ENCODE results near the gene RPL35.
"Not testable (repeated sequence)": the region's sequence is repeated elsewhere in the genome, so short reads cannot be mapped to it uniquely, and the experiment has no call there.

RPL35 gene

DNA sequence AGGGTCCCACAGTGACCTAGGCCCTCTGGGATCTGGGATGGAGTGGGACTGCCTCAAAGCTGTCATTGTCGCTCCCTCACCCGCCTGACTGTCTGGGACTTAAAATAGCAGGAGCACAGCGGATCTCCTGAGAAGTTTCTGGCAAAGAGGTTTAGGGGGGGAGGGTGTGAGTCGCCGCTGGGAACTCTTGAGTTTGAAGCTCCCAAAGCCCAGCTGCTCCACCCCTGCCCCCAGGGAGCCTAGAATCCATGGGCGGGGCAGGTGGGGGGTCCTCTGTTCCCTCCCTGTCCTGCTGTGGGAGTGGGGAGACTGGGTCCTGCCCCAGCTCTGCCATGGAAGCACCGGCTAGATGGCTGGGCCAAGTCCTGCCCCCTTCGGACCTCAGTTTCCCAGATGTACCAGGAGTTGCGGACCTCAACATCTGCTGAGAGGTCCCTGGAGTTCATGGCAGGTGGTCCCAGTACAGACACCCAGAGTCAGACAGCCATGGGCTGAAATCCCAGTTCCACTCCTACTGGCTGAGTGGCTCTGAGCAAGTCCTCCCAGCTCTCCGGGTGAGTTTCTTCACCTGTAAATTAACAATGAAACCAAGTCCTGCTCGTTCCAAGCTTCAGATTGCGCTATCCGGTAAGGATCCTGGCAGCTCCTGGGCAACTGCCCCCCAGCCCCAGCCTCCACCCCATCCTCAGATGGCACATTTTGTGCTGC, 9.5 kb downstream of the RPL35 start:
- DNase-seq, result no peak

DNA sequence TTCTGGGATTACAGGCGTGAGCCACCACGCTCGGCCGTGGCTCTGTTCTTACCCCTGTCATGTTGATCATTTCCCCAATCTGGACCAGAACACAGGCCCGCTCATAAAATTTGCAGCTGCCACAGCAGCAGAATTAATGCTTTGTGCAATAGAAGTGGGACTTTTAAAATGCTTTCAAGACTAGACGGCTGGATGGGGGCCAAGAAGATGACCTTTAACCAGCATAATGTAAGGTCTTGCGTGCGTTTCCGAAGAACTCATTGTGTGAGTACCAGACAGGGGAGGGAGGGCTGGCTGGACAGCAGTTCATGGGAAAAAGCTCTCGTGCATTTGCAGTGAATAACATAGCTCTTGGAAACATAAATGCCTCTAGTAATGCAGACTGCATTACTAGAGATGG, 12.0 kb downstream of the RPL35 start:
- DNase-seq, result peak; percentile 59

DNA sequence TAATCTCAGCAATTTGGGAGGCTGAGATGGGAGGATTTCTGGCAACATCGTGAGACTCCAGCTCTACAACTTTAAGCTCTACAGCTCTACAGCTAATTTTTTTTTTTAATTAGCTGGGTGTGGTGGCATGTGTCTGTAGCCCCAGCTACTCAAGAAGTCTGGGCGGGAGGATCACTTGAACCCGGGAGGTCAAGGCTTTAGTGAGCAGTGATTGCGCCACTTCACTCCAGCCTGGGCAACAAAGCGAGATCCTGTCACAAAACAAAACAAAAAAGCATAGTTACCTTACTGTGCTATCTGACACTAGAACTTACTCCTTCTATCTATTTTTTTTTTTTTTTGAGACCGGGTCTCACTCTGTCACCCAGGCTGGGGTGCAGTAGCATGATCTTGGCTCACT, 14.8 kb downstream of the RPL35 start:
- DNase-seq, result no peak

DNA sequence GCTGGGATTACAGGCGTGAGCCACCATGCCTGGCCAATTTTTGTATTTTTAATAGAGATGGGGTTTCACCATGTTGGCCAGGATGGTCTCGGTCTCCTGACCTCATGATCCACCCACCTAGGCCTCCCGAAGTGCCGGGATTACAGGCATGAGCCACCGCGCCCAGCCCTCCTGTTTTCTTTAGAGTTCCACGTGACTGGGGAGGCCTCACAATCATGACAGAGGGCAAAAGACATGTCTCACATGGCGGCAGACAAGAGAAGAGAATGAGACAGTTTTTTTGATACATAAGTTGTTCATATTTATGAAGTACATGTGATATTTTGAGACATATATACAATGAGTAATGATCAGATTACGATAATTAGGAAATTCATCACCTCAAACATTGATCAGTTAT, 15.3 kb downstream of the RPL35 start:
- DNase-seq, result not testable (repeated sequence)

DNA sequence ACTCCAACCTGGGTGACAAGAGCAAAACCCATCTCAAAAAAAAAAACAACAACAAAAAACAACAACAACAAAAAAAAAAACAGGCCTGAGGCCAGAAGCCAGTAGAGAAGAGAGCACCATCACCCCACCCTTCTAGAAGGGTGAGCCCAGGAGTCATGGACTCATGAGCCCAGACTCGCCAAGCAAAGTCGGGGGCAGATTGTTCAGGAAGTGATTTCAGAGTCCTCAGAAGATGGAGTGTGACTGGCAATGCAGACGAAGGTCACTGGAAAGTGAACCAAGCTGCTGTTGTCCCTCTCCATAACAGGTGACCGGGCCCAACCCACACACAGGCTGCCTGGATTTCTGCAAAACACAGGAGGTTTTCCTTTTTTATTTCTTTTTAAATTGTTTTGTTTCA, 17.5 kb downstream of the RPL35 start:
- no peak for DNase-seq

DNA sequence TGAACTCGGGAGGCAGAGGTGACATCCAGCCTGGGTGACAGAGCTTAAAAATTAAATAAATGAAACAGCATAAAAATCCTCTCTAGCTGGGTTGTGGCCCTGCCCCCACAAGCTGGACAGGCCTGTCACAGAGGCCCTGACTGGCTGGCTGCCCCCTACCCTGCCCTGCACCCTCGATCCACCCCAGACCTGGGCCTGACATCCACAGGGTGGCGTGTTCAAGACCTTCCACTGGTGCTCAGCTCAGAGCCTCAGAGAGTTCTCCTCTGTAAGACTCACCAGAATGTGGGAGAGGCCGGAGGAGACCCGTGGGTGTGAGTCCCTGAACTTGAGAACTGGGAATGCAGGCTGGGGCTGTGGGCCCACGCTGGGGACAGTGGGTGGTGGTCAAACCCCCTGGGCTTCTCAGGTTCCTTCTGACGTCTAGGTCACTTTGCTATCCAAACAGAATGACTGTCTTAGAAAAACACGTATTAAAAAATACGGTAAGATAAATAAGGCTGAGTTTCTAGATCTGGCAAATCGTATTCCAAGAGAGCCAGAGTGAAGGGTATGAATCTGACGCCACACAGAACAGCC, 18.2 kb downstream of the RPL35 start:
- no peak for DNase-seq

DNA sequence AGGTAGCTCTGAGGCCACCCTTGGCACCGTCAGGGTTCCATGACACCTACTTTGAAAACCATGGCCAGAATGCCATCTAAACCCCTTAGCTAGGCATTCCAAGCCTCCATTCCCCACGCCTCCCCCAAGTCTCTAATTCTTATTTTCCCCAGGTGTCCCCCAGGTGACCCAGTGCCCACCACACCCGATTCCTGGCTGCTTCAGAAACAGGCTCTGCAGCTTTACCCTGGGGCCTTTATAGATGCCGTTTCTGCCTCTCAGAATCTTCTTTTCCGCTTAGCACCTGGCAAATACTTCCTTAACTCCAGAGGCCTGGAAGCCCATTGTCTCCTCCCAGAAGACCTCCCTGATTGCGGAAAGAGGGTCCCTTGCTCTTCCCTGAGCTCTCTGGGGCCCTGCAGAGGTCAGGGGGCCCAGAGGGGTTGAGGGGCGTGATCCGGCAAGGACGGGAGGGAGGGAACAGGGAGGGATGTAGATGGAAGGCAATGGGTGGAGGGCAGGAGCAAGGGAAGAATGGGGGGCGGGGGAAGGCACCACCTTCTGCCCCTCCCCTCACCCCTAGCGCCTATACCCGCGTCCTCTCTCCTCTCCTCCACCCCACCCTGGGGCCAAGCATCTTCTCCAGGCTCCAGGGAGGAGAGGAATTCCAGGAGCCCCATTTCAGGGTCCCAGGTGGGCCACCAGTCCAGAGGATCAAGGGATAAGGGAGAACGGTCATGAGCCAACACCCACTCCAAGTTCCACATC, 20.5 kb downstream of the RPL35 start:
- DNase-seq, result no peak

DNA sequence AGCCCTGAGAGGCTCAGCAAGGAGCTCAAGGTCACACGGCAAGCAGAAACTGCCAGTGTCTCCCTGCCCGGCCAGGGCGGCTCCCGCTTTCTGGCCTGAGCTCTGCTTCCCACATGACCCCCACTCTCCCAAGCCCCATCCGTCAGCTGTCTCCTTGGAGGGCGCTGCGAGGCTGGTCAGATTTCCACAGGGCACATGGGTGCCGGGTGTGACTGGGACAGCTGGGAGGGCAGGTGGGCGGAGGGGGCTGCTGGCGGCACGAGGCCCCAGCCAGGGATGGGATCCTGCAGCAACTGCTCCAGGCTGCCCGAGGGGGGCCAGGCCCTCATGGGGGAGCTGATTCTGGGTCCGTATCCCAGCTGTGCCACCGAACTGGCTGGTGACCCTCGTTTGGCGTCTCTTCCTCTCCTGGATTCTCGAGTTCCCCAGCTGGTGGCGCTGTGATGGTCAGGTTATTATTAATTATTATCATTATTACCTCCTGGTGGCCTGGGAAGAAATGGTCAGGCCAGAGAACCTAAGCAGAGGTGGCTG, 21.4 kb downstream of the RPL35 start:
- no peak for DNase-seq

DNA sequence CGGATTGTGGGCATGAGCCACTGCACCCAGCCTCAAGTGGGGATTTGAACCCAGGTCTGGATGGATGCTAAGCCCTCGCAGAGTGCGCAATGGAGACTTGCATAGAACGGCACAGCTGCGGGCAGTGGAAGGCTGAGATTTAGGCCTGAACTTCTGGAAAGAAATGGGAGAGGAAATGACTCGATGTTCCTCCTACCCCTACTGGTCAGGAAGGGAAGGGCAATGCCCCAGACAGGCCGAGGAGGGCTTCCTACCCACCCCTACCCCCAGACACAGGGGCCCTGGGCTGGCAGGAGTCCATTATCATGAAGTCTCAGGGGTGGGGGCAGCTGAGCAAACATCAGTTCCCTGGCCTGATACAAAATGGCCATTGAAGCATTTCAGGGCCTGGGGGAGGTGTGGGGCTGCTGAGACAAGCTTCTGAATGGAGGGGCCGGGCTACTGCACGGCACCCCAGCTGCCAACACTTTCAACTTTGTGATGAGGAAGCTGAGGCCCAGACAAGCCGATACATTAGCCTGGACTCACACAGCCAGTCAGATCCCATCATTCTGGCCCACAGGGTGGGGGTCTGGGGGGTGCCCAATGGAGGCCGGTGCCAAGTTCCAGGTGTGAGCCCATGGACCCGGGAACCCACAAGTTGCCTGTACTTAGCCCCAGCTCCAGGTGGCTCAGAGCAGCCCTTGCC, 22.0 kb downstream of the RPL35 start:
- DNase-seq, result peak; percentile 70

DNA sequence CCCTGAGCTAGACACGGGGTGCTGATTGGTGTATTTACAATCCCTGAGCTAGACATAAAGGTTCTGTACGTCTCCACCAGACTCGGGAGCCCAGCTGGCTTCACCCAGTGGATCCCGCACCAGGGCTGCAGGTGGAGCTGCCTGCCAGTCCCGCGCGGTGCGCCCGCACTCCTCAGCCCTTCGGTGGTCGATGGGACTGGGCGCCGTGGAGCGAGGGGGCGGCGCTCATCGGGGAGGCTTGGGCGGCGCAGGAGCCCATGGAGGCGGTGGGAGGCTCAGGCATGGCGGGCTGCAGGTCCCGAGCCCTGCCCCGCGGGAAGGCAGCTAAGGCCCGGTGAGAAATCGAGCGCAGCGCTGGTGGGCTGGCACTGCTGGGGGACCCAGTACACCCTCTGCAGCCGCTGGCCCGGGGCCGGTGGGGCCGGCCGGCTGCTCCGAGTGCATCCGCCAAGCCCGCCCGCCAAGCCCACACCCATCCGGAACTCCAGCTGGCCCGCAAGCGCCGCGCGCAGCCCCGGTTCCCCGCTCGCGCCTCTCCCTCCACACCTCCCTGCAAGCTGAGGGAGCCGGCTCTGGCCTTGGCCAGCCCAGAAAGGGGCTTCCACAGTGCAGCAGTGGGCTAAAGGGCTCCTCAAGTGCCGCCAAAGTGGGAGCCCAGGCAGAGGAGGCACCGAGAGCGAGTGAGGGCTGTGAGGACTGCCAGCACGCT, 23.0 kb downstream of the RPL35 start:
- not testable (repeated sequence) for DNase-seq

DNA sequence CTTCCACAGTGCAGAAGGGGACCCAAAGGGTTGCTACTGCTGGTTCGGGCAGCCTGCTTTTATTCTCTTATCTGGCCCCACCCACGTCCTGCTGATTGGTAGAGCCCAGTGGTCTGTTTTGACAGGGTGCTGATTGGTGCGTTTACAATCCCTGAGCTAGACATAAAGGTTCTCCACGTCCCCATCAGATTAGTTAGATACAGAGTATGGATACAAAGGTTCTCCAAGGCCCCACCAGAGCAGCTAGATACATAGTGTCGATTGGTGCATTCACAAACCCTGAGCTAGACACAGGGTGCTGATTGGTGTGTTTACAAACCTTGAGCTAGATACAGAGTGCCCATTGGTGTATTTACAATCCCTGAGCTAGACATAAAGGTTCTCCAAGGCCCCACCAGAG, 23.6 kb downstream of the RPL35 start:
- DNase-seq, result not testable (repeated sequence)

DNA sequence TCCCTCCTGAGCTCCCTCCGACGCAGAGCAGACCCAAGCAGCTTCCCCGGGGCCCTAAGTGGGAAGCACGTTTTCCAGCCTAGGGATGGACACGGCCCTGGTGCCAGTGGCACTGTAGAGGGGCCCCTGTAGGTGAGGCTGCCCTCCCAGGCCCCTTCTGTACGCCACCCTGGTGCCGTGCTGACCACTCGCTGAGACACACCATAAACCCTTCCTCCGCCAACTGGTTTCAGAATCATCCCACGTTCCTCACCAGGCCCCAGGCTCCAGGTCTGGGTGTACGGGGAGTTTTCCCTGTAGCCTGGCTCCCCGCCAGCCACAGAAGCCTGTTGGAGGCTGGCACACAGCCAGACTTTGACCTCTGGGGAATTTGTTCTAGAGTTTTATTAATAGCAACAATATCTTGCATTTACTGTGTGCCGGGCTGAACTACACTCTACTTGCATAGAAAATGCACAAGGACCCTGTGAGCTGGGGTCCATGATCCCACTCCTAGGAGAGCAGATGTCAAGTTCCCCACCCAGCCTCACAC, 26.7 kb downstream of the RPL35 start:
- no peak for DNase-seq

DNA sequence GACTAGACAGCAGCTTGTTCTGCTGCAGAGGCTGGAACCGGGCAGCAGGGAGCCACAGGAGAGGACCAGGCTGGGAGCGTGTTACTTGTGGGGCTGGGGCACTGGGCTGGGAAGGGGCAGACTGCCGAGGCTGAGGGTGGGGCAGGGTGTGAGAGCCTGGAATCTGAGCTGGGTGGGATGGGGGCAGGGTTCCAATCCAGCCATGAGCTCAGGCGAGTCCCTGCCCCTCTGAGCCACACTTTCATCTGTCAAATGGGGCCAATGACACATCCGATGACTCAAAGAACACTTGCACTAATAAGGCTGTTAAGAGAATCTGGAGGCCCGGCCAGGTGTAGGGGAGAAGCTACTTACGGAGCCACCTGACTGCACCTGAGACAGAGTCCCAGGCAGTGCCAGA, 27.2 kb downstream of the RPL35 start:
- peak; percentile 77 for DNase-seq

DNA sequence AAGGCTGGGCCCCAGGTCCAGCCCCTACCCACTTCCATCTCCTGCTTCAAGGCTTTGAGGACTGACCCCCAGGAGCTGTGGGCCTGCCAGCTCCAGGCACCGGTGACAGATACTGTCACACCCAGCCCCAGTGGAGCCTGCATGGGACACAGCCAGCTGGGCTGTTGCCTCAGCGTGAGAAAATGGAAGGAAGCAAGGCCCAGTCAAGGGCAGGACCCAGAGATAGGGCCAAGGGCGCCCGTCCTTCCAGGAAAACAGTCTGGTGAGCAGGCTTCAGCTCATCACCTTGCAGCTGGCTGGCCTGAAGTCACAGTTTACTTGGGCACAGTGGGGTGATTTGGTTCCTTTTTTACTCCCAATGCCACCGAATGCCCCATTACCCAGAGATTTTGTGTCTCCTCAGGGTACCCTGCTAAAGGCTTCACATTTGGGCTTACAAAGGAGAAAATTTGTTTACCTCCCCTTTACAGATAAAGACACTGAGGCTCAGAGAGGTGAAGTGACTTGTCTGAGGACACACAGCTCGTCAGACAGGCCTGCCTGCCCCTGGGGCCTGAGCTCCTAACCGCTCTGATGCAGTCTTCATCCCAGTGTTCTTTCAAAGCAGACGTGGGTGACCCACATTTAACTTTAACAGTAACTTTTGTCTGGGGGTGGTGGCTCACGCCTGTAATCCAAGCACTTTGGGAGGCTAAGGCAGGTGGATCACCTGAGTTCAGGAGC, 30.0 kb downstream of the RPL35 start:
- no peak for DNase-seq

DNA sequence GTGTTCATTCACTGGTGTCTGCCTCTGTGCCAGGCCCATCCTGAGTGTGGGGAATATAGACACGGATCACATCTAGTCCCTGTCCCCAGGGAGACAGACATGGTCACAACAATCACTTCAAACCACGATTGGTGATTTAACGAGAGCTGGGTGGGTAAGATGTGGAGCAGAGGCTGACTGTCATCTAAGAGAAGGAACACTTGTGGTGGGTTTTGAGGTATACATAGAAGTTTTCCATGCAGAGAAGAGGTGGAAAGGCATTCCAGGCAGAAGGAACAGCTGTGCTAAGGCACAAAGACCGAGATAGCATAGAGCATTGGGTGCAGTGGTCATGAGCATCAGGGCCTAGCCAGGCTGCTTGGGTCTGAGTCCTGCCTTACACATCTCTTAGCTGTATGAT, 31.2 kb downstream of the RPL35 start:
- no peak for DNase-seq

DNA sequence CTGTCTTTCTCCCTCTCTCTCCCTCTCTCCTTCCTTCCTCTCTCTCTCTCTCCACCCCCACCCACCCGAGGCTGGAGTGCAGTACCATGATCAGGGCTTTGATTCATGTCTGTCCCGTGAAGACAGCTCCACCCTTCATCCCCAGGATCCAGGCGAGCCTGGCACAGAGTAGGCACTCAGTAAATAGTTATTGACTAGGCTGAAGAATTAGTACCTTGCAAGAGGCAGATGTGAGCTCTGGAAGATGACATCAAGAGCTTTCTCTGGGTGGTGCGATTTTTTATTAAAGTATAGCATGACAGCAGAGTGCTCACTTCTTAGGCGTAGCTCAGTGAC, 32.5 kb downstream of the RPL35 start:
- DNase-seq, result no peak

DNA sequence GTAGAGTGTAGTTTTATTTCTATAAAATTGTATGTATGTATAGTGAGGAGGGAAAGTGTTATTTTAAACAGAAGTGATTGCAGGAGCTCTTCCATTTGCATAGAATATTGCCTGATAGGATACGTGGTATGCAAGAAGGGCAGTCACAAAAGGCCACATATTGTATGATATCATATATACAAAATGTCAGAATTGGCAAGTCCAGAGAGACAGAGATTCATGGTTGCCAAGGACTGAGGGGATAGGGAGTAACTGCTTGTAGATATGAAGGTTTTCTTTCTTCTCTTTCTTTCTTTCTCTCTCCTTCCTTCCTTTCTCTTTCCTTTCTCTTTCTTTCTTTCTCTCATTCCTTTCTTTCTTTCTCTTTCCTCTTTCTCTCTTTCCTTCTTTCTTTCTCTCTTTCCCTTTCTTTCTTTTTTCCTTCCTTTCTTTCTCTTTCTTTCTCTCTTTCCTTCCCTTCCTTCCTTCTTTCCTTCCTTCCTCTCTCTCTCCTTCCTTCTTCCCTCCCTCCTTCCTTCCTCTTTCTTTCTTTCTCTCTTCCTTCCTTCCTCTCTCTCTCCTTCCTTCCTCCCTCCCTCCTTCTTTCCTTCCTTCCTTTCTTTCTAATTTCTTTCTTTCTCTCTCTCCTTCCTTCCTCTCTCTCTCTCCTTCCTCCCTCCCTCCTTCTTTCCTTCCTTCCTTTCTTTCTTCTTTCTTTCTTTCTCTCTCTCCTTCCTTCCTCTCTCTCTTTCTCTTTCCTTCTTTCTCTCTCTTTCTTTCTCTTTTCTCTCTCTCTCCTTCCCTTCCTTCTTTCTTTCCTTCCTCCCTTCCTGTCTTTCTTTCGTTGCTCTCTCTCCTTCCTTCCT, 33.0 kb downstream of the RPL35 start:
- DNase-seq, result no peak

DNA sequence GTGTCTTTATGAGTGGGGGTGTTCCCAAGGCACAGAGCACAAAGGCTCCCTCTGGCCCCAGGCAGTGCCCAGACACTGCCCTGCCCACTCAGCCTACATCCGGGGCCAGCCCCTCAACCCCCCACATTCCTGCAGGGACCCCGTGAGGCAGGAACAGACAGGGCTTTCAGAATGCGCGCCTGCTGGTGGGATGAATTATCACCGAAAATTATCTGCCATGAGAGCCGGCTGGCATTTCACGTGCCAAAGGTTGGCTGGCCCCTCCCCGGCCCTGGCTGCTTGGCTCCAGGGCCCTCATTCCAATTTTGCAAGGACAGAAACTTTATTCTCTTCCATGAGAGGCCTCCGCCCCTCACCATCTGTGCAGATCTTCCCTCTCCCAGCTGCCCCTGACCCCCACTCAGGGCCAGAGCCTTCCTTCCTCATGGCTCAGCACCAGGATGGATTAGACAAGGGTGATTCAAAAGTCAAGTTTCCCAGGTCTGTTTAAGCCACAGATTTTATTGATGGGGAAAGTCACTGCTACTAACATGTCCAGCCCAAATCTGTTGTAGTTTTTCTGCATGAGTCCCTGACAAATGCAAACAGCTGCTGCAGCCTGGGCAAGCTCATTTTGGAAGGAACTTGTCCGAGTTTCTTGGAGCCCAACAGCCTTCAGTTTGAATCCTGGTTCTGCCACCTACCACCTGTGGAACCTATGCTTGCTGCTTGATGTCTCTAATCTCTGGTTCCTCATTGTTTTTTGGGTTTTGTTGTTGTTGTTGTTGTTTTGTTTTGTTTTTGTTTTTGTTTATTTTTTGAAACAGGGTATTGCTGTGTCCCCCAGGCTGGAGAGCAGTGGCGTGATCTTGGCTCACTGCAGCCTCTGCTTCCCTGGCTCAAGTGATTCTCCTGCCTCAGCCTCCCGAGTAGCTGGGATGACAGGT, 40.8 kb downstream of the RPL35 start:
- DNase-seq, result no peak

DNA sequence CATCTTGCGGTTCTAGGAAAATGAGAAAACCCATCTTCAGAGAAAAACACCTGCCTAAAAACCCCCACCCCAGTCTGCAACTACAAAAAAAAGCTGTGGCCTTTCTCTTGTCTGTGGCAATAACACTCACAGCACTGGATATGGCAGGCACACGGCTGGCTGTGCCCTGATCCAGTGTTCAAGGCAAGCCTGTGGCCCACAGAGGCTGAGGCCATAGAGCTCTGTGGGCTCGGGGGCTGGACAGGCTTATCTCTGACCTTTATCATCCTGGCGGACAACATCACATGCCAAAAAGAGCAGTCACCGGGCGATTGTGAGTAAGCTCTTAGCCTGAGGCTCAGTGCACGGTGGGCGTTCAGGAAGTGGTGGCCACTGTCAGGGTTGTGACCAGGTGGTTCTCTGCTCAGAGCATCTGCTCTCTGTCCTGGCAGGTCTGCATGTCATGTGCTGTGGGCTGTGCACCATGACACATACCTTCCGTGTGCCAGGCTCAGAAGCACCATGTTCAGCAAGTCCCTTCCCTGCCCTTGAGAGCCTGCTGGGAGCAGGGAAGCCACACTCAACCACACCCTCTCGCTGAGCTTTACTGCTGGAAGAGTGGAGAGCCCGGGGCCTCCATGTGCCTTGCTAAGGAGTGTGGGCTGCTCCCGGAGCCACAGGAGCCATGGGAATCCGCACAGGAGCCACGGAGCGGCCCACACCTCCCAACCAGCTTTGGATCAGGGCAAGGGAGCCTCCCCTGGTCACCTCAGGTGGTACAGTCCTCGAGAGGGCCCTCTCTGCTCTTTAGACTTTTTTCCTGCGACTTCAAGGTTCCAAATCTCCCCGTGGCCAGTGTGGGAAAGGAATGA, 43.1 kb downstream of the RPL35 start:
- peak; percentile 98 for DNase-seq
